ENCODE results near the gene RAB44. TPM values are rescaled to one million over a fixed set of nuclear protein-coding genes. Genes with fewer than 3 reads are reported as not detected.

The RAB44 gene
- total RNA-seq, 2 experiments from 2014 or later: not detected

GRCh38 chr6:36665180-36665579 is 32.4 kb upstream of the RAB44 start:
- CTCF ChIA-PET: interaction anchor here (0.6 kb wide), 1 partner anchor 10 kb away, joined by 3 read pairs; no protein-coding TSS in a partner anchor
- POLR2A ChIA-PET: no interaction called here

GRCh38 chr6:36666287-36666686 is 31.3 kb upstream of the RAB44 start:
- CTCF ChIA-PET: interaction anchor here (1.4 kb wide), 1 partner anchor 14 kb away, joined by 5 read pairs; no protein-coding TSS in a partner anchor
- POLR2A ChIA-PET: no interaction called here

- ChIA-PET CTCF (interaction anchor here (1.4 kb wide), 1 partner anchor 13 kb away, joined by 5 read pairs; no protein-coding TSS in a partner anchor), POLR2A (no interaction called here)
Observed at GRCh38 chr6:36666826-36667591, 30.6 kb upstream of the RAB44 start.

- ChIA-PET CTCF (interaction anchor here (1.4 kb wide), 1 partner anchor 53 kb away, joined by 4 read pairs; no protein-coding TSS in a partner anchor), POLR2A (no interaction called here)
Observed at GRCh38 chr6:36668591-36668990, 29.0 kb upstream of the RAB44 start.

GRCh38 chr6:36669002-36669401 is 28.6 kb upstream of the RAB44 start:
- CTCF ChIA-PET: interaction anchor here (1.4 kb wide), 1 partner anchor 54 kb away, joined by 4 read pairs; no protein-coding TSS in a partner anchor
- POLR2A ChIA-PET: no interaction called here

- CTCF ChIA-PET: no interaction called here
- POLR2A ChIA-PET: no interaction called here
Observed at GRCh38 chr6:36670271-36670670, 27.4 kb upstream of the RAB44 start.

- ChIA-PET CTCF (no interaction called here), POLR2A (no interaction called here)
Observed at GRCh38 chr6:36671687-36672375, 25.8 kb upstream of the RAB44 start.

GRCh38 chr6:36673882-36674281 is 23.7 kb upstream of the RAB44 start:
- ChIA-PET POLR2A (no interaction called here), CTCF (interaction anchor here (3.7 kb wide), 1 partner anchor 86 kb away, joined by 13 read pairs; no protein-coding TSS in a partner anchor)

- ChIA-PET POLR2A (no interaction called here), CTCF (interaction anchor here (1.0 to 3.7 kb wide), 2 partner anchors 10 to 85 kb away, joined by 3 to 13 read pairs; no protein-coding TSS in a partner anchor)
Observed at GRCh38 chr6:36674942-36675341, 22.7 kb upstream of the RAB44 start.

GRCh38 chr6:36676141-36677058 is 21.2 kb upstream of the RAB44 start:
- POLR2A ChIA-PET: no interaction called here
- CTCF ChIA-PET: interaction anchor here (0.6 to 3.7 kb wide), 2 partner anchors 83 to 991 kb away, joined by 4 to 13 read pairs; no protein-coding TSS in a partner anchor

- CTCF ChIA-PET: interaction anchor here (0.6 kb wide), 1 partner anchor 992 kb away, joined by 4 read pairs; no protein-coding TSS in a partner anchor
- POLR2A ChIA-PET: no interaction called here
Observed at GRCh38 chr6:36677059-36677749, 20.4 kb upstream of the RAB44 start.

GRCh38 chr6:36677753-36678487 is 19.7 kb upstream of the RAB44 start:
- CTCF ChIA-PET: interaction anchor here (1.1 to 1.4 kb wide), 3 partner anchors 55 to 81 kb away, joined by 4 to 7 read pairs (median 5); no protein-coding TSS in a partner anchor
- POLR2A ChIA-PET: interaction anchor here (0.9 to 1.0 kb wide), 2 partner anchors 17 to 62 kb away, joined by 3 to 5 read pairs; no protein-coding TSS in a partner anchor

GRCh38 chr6:36678488-36679042 is 19.1 kb upstream of the RAB44 start, which contains the start of gene CDKN1A:
CDKN1A (plus strand) TSS chr6:36678714; CDS start chr6:36684102, 5,388 bp downstream.
- CTCF ChIA-PET: interaction anchor here (0.9 to 1.6 kb wide), 6 partner anchors 14 to 80 kb away, joined by 3 to 7 read pairs (median 4); no protein-coding TSS in a partner anchor

GRCh38 chr6:36679043-36679833 is 18.4 kb upstream of the RAB44 start:
- POLR2A ChIA-PET: interaction anchor here (0.6 to 1.5 kb wide), 6 partner anchors 64 to 256 kb away, joined by 3 to 7 read pairs (median 4); no protein-coding TSS in a partner anchor
- CTCF ChIA-PET: interaction anchor here (0.7 to 1.7 kb wide), 10 partner anchors 13 to 79 kb away, joined by 3 to 7 read pairs (median 4); no protein-coding TSS in a partner anchor

More at GRCh38 chr6:36678488-36679042, 19.1 kb upstream of the RAB44 start, which contains the start of gene CDKN1A:
- POLR2A ChIA-PET: interaction anchor here (0.9 to 1.0 kb wide), 3 partner anchors 17 to 83 kb away, joined by 3 to 5 read pairs (median 3); no protein-coding TSS in a partner anchor

- CTCF ChIA-PET: interaction anchor here (0.6 to 1.2 kb wide), 5 partner anchors 42 to 303 kb away, joined by 3 to 5 read pairs (median 4); no protein-coding TSS in a partner anchor
- POLR2A ChIA-PET: interaction anchor here (0.6 kb wide), 1 partner anchor 86 kb away, joined by 4 read pairs; no protein-coding TSS in a partner anchor
Observed at GRCh38 chr6:36682328-36683144, 15.1 kb upstream of the RAB44 start.
